Erythroblast (primary cell): ENCODE data around the gene PAQR4.

Source experiments
- GATA1 ChIP-seq: IDR thresholded peaks from 2 replicates; pipeline ENCODE4 v1.6.1; 2011; ENCODE audit warnings: low read depth, mild to moderate bottlenecking, control low read depth, low read length, moderate library complexity
- POLR2A ChIP-seq: IDR thresholded peaks from 2 replicates; pipeline ENCODE4 v1.6.1; 2011; ENCODE audit warnings: mild to moderate bottlenecking, low read length

DNA sequence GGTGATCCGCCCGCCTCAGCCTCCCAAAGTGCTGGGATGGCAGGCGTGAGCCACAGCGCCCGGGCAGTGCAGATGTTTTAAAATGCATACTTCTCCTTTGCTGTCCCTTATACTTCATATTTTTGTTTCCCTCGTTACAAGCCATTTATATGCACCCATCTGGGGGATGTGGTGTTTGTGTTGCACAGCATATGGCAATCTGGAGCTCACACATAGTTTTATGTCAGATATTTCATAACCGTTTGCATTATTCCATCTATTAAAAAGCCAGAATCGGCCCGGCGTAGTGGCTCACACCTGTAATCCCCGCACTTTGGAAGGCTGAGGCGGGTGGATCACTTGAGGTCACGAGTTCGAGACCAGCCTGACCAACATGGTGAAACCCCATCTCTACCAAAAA lies 45.7 kb upstream of the PAQR4 start:
- TF ChIP-seq POLR2A (no peak), GATA1 (no peak)
